H1 (cell line): ENCODE data around the gene CRX. TPM values are rescaled to one million over a fixed set of nuclear protein-coding genes. Genes with fewer than 3 reads are reported as not detected.

Experiments used
- MAX ChIP-seq: IDR thresholded peaks from 2 replicates; pipeline ENCODE4 v1.6.1; 2012; ENCODE audit warnings: inconsistent platforms
- polyA plus RNA-seq, 7 experiments: library from polyadenylated mRNA; depleted of rRNA in 3 of 7; stranded (reverse) in 5 of 7; unstranded in 2 of 7; fragments of >200 nt in 5 of 7; fragments of 200-250 nt in 2 of 7; gene quantifications; 1 replicate in 5 of 7; 2 replicates in 1 of 7; 4 replicates in 1 of 7; pipeline versions ENCODE4 v1.2.1 to v1.2.3, GENCODE V29; 2011 to 2013; ENCODE audit warnings: missing spikeins in 2 of 7, mixed read lengths in 2 of 7
- total RNA-seq: library from RNA; stranded (reverse); fragmentation: NEBNext Ultra II Directional; extraction: Animal tissue kit (Norgen Biotek cat#: 25700); gene quantifications from 2 replicates; pipeline ENCODE4 v1.2.1, GENCODE V29; 2021

Gene CRX
- total and polyA plus RNA-seq, 2 of the 8 experiments (the other 6 are each of a cell fraction or from before 2014, with no cell fraction given) = 0.08 TPM; not detected in 1

GRCh38 chr19:47891622-47891922 lies 69.8 kb downstream of the CRX start (continued):
- TF ChIP-seq MAX = no peak
